CD4-positive, alpha-beta T cell (primary cell): ENCODE measurements around the gene CTNNA3. TPM values are rescaled to one million over a fixed set of nuclear protein-coding genes. Genes with fewer than 3 reads are reported as not detected.

Experiments used
- ATAC-seq: fragments of 200-7000 bp; cut with Tn5 transposase; one replicate; pipeline ENCODE4 v1.10.0; 2022; ENCODE audit warnings: mild to moderate bottlenecking; ENCODE audit not compliant: poor library complexity
- CTCF ChIA-PET: fragments of 350-600 bp; sonication (Branson Sonifier 250); formaldehyde crosslinking; loops from one replicate; lab custom pipeline; 2021; ENCODE audit warnings: antibody characterized with exemption, inconsistent platforms; lab: Charles Lee
- POLR2A ChIA-PET: fragments of 350-600 bp; sonication (Branson Sonifier 250); formaldehyde crosslinking; loops from one replicate; lab custom pipeline; 2021; ENCODE audit warnings: antibody characterized with exemption, inconsistent platforms; lab: Charles Lee
- DNase-seq, 14 experiments: peaks; one replicate each; pipeline ENCODE4 v3.0.0-alpha.2; 2013 to 2020; ENCODE audit warnings: mixed read lengths in 2 of 14
- H3K27ac ChIP-seq, 2 donors: one replicate each; pipeline versions ENCODE4 v1.5.1 to v1.7.0; 2013; ENCODE audit warnings: low read length in 2 of 2, low read depth in 1 of 2, mild to moderate bottlenecking in 1 of 2
- H3K27me3 ChIP-seq, 2 experiments: 1 replicate in 1 of 2; 2 replicates in 1 of 2; pipeline versions ENCODE4 v1.6.1 to v1.7.0; 2013; ENCODE audit warnings: low read length in 2 of 2, control low read depth in 1 of 2, mild to moderate bottlenecking in 1 of 2, moderate library complexity in 1 of 2; ENCODE audit not compliant: insufficient read depth in 2 of 2, control insufficient read depth in 1 of 2
- H3K36me3 ChIP-seq: one replicate; pipeline ENCODE4 v1.6.1; 2013; ENCODE audit warnings: low read length, control low read depth; ENCODE audit not compliant: insufficient read depth
- H3K4me1 ChIP-seq: one replicate; pipeline ENCODE4 v1.6.1; 2013; ENCODE audit warnings: low read length, control low read depth; ENCODE audit not compliant: insufficient read depth
- H3K4me3 ChIP-seq: one replicate; pipeline ENCODE4 v1.5.1; 2013; ENCODE audit warnings: mild to moderate bottlenecking, low read length, moderate library complexity
- H3K9me3 ChIP-seq, 2 experiments: 1 replicate in 1 of 2; 2 replicates in 1 of 2; pipeline versions ENCODE4 v1.6.1 to v1.7.0; 2013; ENCODE audit warnings: low read length in 2 of 2, mild to moderate bottlenecking in 2 of 2, control low read depth in 1 of 2, moderate library complexity in 1 of 2; ENCODE audit not compliant: control insufficient read depth in 1 of 2, insufficient read depth in 1 of 2
- H3K27ac Mint-ChIP-seq: one replicate; pipeline ENCODE4 v1.8.0; 2020; ENCODE audit warnings: mixed read lengths
- H3K27me3 Mint-ChIP-seq: one replicate; pipeline ENCODE4 v1.8.0; 2021; ENCODE audit warnings: mixed read lengths
- H3K36me3 Mint-ChIP-seq: one replicate; pipeline ENCODE4 v1.8.0; 2021; ENCODE audit warnings: low read depth, mixed read lengths
- H3K4me1 Mint-ChIP-seq: one replicate; pipeline ENCODE4 v1.8.0; 2021; ENCODE audit warnings: low read depth, mixed read lengths
- H3K4me3 Mint-ChIP-seq: one replicate; pipeline ENCODE4 v1.8.0; 2020; ENCODE audit warnings: mild to moderate bottlenecking, mixed read lengths
- H3K9me3 Mint-ChIP-seq: one replicate; pipeline ENCODE4 v1.8.0; 2020; ENCODE audit warnings: mixed read lengths
- intact Hi-C, 2 experiments: fragments of 100-400 bp; cut with DNase I in 1 of 2; cut with micrococcal nuclease in 1 of 2; formaldehyde crosslinking; loops; one replicate each; pipeline versions ENCODE4 v1.15.1 to v1.9.0; 2023 to 2025; cut with DNase I, micrococcal nuclease
- total RNA-seq, 174 experiments: library from RNA in 2 of 174; stranded (reverse) in 2 of 174; gene quantifications; one replicate each; pipeline ENCODE4 v1.2.3 and lab custom pipeline; 2021 to 2026
- TF ChIP-seq, protein P1 (sequence below): fragments of 200-600 bp; IDR thresholded peaks from one replicate; pipeline ENCODE4 v1.8.0; 2022; ENCODE audit warnings: antibody characterized with exemption, mild to moderate bottlenecking

Gene CTNNA3
- total RNA-seq, 2 experiments from 2014 or later, result 0.80 TPM; not detected in 1

- Histone ChIP-seq H3K4me3 (no peak overlapping the region), H3K9me3 (no peaks in the 10 kb centered on the region), H3K36me3 (no peaks in the 10 kb centered on the region), H3K4me1 (no peaks in the 10 kb centered on the region), H3K27me3 (no peaks in the 10 kb centered on the region), H3K27ac (no peak overlapping the region)
- intact Hi-C loops, result no loop called here
- no peaks in the 10 kb centered on the region for H3K27me3 Mint-ChIP-seq
- no peak overlapping the region for H3K4me3 Mint-ChIP-seq
- TF ChIP-seq, protein P1, sequence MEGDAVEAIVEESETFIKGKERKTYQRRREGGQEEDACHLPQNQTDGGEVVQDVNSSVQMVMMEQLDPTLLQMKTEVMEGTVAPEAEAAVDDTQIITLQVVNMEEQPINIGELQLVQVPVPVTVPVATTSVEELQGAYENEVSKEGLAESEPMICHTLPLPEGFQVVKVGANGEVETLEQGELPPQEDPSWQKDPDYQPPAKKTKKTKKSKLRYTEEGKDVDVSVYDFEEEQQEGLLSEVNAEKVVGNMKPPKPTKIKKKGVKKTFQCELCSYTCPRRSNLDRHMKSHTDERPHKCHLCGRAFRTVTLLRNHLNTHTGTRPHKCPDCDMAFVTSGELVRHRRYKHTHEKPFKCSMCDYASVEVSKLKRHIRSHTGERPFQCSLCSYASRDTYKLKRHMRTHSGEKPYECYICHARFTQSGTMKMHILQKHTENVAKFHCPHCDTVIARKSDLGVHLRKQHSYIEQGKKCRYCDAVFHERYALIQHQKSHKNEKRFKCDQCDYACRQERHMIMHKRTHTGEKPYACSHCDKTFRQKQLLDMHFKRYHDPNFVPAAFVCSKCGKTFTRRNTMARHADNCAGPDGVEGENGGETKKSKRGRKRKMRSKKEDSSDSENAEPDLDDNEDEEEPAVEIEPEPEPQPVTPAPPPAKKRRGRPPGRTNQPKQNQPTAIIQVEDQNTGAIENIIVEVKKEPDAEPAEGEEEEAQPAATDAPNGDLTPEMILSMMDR, result no peak
- no peaks in the 10 kb centered on the region for H3K4me1 Mint-ChIP-seq
- ChIA-PET POLR2A (no interaction called here), CTCF (no interaction called here)
- no peak overlapping the region for H3K27ac Mint-ChIP-seq
- H3K36me3 Mint-ChIP-seq, result no peaks in the 10 kb centered on the region
- ATAC-seq, result no peak
- no peaks in the 10 kb centered on the region for H3K9me3 Mint-ChIP-seq
- DNase-seq, result no peak
Measured at GRCh38 chr10:66671562-66671961, 1024.4 kb downstream of the CTNNA3 start.

DNA sequence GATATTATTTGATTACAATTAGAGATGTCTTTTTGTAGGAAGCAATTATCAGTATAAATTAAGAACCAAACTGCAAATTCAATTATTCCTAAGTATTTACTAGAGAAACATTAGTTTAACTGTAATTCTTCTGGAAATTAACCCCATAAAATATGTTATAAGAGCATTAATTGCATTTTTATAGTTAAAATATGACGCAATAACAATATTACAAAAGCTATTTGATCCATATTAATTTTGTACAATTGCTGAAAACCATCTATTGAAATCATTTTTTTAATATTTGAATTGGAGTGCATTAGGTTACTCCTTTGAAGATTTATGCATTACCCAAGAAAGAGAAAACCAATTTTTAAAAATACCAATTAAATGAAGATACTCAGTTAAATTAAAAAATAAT is 1024.9 kb downstream of the CTNNA3 start:
- no peaks in the 10 kb centered on the region for H3K27me3 Mint-ChIP-seq
- no peak for ATAC-seq
- Histone ChIP-seq H3K27me3 (no peaks in the 10 kb centered on the region), H3K9me3 (no peaks in the 10 kb centered on the region), H3K4me3 (no peak overlapping the region), H3K4me1 (no peaks in the 10 kb centered on the region), H3K27ac (no peak overlapping the region), H3K36me3 (no peaks in the 10 kb centered on the region)
- H3K27ac Mint-ChIP-seq, result no peak overlapping the region
- no peaks in the 10 kb centered on the region for H3K9me3 Mint-ChIP-seq
- POLR2A ChIA-PET, result no interaction called here
- no peaks in the 10 kb centered on the region for H3K36me3 Mint-ChIP-seq
- CTCF ChIA-PET, result no interaction called here
- no peaks in the 10 kb centered on the region for H3K4me1 Mint-ChIP-seq
- DNase-seq, result no peak
- TF ChIP-seq, protein P1, result no peak
- no peak overlapping the region for H3K4me3 Mint-ChIP-seq
- intact Hi-C loops, result no loop called here

DNA sequence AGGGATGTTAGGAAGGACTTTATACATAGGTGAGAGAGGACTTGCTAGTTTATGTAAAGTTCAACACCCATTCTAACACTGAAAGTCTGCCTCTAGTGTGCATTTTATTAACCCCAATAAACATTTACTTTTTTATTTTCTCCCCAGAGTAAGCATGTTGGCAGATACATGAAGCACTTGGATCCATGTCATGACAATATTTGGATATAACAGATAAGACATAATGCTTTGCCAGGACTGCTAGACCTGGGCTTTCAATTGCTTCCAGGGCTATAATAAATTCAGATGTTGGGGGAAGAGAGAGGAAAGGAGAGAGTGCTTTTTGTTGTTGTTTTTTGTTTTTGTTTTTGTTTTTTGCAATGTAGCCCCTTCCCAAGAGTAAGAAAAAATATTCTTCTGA is 1039.5 kb downstream of the CTNNA3 start:
- Histone ChIP-seq H3K36me3 (no peaks in the 10 kb centered on the region), H3K9me3 (peaks cover 0 to 4% of the 10 kb centered on the region in 2 experiments), H3K4me3 (no peak overlapping the region), H3K27ac (no peak overlapping the region), H3K4me1 (no peaks in the 10 kb centered on the region), H3K27me3 (no peaks in the 10 kb centered on the region)
- CTCF ChIA-PET, result no interaction called here
- POLR2A ChIA-PET, result no interaction called here
- TF ChIP-seq, protein P1, result no peak
- no peak for DNase-seq
- Mint-ChIP-seq H3K36me3 (no peaks in the 10 kb centered on the region), H3K9me3 (no peaks in the 10 kb centered on the region), H3K27me3 (no peaks in the 10 kb centered on the region), H3K4me3 (no peak overlapping the region), H3K4me1 (no peaks in the 10 kb centered on the region), H3K27ac (no peak overlapping the region)
- no peak for ATAC-seq
- intact Hi-C loops, result no loop called here
